ENCODE results near the gene GEN1.

GRCh38 chr2:17814601-17815000 is 60.7 kb downstream of the GEN1 start:
- no peak for TF ChIP-seq CTCF (IDR thresholded peaks at IDR 0.05; ENCODE audit: borderline replicate concordance, extremely low read depth, low read length, poor library complexity, severe bottlenecking)
- no peak for TF ChIP-seq EZH2 (IDR thresholded peaks at IDR 0.05; ENCODE audit: borderline replicate concordance, low read depth, low read length, severe bottlenecking)

Measured in DND-41 (cell line).